Dermis microvascular lymphatic vessel endothelial cell (primary cell): ENCODE measurements around the gene ZFYVE27. TPM values are rescaled to one million over a fixed set of nuclear protein-coding genes. Genes with fewer than 3 reads are reported as not detected.

Experiments
- DNase-seq, 2 donors: peaks; one replicate each; pipeline versions ENCODE4 v3.0.0 to v3.0.0-alpha.2; 2010; ENCODE audit warnings: low read depth in 2 of 2
- total RNA-seq: library from RNA; depleted of rRNA; stranded (reverse); fragments of >200 nt; gene quantifications from 2 replicates; pipeline ENCODE4 v1.2.1, GENCODE V29; 2014

Gene ZFYVE27
- total RNA-seq, 1 donor from 2014 or later = 10.0 TPM

DNA sequence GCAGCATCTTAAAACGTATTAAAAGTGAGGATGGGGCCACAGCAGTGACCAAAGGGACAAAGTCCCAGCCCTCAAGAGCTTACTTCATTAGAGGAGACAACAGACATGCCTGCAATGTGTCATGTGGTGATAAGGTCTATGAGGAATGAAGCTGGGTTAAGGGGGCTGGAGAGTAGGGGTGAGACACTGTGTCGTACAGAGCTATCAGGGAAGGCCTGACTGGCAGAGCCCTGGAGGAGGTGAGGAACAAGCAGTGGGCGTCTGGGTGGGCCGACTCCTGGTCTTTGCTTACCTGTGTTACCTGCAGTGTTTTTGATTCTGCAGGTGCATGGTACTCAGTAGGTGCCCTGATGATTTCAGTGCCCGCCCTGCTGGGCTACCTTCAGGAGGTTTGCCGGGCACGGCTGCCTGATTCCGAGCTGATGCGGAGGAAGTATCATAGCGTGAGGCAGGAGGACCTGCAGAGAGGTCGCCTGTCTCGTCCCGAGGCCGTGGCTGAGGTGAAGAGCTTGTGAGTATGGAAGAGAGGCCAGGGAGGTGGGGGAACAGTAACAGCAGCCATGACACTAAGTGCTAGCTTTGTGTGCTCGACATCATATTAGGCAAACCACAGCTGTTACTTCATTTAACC is 7.6 kb downstream of the ZFYVE27 start:
- DNase-seq = no peak

DNA sequence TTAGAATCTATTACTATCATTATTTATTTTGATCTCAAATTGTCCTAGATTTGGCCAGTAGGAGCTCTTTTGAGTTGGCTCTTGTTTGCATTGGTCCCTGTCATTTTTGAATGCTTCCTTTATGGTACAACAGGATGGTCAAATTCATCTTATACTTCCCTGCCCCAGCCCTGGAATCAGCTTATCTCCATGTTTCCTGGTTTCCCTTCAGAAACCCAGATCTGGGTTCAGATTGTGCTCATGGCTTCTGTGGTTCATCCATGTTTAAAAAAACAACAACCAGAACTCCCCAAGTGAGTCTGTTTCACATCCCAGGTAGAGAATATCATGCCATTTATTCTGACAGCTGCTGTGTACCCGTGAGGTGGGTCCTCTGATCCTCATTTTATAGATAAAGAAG is 10.6 kb downstream of the ZFYVE27 start:
- DNase-seq = no peak

DNA sequence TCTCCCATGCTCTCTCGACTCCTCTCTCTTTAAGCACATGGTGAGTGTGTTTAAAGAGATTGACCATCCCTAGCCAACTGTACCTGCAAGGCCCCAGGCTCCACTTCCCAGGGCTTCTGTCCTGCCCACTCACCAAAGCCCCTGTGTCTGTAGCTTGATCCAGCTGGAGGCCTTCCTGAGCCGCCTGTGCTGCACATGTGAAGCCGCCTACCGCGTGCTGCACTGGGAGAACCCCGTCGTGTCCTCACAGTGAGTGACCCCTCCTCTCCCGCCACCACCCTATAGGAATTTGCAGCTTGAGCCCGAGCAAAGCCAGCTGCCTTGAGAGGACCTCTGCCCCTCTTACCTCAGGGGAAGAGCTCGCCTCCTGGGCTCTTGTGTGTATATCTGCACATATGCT is 11.2 kb downstream of the ZFYVE27 start:
- DNase-seq = no peak

DNA sequence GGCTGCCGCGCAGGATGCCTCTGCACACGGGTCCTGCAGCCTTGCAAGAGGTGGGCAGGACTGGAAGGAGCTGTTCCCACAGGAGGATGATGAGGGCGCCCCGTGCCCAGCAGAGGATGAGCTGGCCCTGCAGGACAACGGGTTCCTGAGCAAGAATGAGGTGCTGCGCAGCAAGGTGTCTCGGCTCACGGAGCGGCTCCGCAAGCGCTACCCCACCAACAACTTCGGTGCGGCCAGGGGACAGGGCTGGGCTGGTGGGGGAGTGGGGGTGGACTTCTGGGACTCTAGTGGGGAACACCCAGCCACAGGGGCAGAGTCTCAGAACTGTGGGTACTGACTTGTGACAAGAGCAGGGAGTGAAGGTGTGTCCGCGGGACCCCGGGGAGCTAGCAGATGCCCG is 16.0 kb downstream of the ZFYVE27 start:
- no peak for DNase-seq

DNA sequence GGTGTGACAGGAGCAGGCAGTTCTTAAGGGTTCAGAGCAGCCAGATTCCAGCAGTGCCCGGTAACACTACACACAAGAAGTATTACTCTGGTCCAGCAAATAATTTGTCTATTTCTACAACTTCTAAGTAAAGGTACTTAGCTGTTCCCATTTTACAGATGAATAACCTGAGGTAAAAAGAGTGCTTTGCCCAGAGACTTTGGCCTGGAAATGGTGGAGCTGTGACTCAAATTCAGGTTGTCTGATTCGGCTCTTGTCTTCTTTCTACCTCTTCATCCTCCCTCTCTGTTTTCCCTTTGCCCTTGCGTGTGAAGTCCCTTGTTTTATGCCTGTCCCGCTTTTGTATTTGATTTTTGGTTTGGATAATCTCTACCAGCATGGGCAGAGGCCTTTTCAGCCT is 17.8 kb downstream of the ZFYVE27 start:
- DNase-seq = no peak

DNA sequence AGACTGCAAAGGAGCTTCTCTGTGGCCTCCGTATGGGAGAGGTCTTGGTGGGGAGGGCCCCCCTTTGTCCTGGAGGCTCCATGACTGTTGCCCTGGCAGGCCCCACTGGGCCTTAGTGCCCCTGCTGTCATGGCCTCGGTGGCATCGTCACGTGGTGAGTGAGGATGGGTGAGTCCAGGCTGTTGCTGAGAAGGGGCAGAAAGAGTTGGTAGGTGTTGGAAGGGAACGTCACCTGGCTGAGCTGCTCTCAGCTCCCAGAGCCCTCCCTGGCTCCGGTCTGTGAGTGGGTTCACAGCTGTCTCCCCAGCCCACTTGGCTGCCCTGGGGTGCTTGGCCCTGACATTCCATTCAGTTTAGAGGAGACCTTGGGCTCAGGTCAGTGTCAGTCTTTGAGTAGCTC is 18.8 kb downstream of the ZFYVE27 start:
- no peak for DNase-seq

DNA sequence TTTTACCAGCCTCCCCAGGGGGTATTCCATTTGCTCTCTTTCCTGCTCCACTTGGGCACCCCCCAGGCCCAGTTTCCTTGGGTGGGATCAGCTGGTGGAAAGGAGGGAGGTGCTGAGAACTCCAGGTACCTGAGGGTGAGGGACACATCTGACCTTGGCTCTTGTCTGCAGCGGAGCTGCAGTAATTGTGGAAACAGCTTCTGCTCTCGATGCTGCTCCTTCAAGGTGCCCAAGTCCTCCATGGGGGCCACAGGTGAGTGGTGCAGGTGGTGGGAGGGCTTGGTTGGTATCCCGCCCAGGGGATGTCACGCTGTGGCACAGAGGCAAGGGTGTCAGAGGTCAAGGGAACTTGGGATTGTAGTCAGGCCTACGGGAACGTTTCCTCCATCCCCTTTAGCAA is 20.5 kb downstream of the ZFYVE27 start:
- no peak for DNase-seq

DNA sequence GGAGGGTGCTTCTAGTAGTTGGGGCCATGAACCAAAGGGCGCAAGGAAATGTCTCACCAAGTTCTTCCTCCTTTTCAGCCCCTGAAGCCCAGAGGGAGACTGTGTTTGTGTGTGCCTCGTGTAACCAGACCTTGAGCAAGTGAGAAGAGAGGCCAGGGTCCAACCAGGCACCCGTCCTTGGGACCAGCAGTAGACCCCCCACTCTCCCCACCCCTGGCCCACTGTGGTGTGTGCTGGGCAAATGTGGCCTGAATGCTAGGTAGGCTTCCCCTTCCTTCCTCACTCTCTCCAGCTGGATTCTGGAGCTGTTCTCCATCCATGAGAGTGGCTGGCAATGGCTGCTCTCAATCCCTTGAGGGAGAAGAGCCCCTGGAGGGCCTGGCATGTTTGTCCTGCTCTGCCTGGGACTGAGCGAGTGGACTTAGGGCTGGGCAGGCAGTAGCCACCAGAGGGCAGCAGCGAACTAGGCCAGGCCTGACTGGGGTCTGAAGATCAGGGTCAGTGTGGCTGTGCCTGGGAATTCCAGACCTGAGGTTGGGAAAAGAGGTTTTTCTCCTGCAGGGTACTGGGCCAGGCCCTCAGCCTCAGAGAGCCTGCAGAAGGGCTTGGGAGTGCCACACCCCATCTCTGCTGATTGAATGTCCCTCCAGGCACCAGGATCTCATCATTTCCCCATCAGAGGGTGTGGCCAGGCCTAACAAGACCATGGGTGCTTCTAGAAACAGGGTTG is 22.4 kb downstream of the ZFYVE27 start:
- DNase-seq = peak; percentile 35 to 77

DNA sequence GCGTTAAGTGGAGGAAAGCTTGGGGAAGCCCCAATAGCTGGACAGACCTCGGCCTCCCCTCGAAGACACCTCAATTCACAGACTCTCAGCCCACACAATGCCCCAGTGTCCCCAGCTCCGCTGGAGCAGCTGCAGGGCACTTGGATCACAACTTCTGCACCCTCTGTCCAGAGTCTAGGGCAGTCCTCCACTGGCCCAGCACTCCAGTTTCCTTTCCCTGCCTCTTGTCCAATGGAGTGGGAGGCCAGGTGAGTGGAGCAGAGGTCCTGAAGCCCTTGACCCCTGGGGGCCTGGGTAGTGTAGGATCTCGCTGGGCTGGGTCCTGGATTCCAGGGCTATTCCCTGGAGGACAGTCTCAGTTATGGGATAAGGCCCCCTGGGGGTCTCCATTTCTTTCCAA is 23.0 kb downstream of the ZFYVE27 start:
- no peak for DNase-seq

DNA sequence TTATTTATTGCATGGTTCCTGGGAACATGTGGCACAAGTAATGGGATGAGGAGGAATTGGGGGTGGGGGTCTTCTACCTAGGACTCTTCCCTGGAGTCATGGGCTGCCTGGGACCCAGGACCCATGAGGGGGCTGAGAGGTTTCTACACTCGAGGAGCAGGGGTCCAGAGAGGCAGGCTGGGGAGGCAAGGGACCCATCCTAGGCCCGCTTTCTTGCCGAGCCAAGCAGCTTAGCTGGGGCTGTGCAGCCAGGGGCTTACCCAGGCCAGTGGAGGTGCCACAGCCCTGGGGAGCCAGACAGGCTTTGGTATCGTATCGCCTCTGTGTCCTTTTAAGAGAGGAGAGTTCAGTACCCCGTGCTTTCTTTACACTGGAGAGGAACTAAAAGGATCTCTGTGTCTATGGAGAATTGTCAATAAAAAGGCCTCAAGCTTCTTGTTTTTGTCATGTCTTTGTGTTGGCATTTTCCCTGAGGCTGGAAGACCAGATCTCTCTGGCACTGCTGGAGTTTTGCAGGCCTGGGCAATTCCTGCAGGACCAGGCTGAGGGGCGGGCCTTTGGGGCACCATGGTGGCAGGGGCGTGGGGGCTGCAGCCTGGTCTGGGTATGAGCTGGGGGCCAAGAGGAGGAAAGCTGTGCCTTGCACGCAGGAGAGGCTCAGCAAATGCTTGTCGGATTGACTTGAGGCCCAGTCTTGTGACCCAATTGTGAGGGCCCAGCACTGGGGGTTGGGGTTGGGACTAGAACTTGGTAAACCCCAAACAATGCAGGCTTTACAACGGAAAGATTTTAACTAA is 23.7 kb downstream of the ZFYVE27 start:
- DNase-seq = no peak

DNA sequence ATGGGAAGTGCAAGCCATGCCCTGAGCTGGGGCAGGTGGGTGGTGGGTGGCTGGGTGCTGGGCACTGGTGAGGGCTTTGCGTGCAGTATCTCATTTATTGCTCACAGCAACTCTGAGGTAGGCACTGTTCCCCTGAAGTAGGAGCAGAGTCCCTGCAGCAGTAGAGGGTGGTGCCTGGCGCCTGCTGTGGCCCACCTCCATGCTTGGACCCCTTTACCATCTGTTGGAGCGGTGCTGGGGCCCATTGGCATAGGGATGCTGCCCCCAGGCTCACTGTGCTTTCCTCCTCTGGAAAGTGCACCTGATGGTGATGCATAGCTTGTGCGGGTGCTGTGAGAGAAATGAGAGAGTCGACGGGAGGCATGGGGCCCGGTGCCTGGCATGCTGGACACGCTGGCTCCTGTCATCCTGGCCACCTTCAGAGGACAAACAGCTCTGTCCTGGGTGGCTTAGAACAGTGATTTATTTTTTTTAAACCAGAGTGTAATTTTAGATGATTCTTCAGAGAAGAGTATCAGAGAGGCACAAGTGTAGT is 24.5 kb downstream of the ZFYVE27 start:
- no peak for DNase-seq

DNA sequence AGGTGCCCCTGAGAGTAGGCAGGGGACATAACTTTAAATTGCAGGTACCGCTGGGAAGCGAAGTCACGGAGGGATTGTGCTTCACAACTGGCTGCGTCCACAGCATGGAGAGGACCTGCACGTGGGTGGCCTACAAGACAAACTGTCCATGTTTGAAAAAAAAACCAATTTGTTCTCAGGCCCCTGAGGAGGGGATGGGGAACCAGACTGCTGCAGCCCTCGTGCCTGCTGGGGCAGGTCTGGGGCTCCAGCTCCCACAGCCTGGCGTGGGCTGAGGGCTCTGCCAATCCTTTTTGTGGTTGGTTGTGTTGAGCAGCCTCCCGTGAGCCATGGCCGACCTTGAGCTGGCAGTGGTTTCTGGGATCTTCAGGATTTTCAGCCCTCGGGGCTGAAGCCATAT is 25.1 kb downstream of the ZFYVE27 start:
- no peak for DNase-seq

DNA sequence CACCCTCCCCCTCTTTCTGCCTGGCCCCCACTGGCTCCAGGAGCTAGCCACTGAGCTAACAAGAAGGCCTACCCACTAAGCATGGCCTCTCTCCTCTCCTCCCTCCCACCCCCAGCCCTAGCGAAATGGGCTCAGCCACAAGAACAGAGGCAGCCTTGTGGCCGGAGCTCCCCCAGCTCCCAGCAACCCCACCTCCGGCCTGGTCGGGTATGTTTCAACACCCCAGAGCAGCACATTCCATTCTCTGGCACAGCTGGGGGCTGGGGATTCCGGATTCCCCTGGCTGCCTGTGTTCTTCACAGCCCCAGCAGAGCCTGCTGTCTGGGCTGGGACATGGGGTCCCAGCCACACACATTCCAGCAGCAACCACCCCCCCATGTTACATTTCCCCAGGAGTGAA is 25.9 kb downstream of the ZFYVE27 start:
- no peak for DNase-seq

DNA sequence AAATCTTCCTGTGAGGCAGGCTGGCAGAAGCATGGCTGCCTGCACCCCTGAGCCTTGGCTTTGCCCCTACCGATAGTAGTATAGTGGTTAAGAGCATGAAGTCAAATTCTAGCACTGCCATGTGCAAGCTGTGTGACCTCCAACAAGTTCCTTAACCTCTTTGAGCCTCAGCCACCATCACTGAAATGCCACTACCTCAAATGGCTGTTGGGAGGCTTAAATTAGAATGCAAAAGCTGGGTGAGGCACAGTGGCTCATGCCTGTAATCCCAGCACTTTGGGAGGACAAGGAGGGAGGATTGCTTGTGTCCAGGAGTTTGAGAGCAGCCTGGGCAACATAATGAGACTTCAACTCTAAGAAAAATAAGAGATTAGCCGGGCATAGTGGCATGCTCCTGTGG is 26.5 kb downstream of the ZFYVE27 start:
- no peak for DNase-seq

DNA sequence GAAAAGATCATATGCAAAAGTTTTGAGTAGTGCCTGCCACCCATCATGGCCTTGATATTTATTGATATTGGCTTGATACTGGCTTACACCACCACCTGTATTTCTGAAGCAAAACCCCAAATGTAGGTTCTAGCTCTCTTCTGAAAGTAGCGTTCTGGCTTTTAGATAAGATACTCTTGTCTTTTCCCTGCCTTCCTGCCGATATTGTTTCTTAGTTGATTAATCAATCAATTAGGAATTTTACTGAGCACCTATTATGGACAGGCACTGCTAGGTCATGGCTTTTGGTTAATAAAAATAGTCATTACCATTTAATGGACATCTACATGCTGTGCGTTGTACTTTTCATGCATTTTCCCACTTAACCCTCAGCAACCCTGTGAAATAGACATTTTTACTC is 27.0 kb downstream of the ZFYVE27 start:
- DNase-seq = no peak

DNA sequence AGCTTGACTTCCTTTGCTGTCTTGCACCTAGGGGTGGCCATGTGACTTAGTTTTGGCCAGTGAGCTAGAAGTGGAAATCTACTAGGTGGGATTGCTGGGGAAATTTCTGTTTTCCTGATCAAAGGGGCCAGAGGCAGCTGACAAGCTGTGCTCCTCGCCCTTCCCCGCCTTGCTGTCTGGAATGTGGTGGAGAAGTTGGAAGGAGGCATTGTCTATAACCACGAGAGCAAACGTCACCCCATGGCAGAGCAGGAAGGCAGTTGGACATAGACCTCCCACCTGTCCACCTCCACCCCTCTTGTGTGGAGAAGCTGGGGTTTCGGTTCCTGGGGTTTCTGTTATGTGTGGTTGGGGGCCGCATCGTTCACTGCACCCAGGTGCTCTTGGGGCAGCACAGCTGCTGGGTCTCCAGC is 27.6 kb downstream of the ZFYVE27 start:
- DNase-seq = no peak

DNA sequence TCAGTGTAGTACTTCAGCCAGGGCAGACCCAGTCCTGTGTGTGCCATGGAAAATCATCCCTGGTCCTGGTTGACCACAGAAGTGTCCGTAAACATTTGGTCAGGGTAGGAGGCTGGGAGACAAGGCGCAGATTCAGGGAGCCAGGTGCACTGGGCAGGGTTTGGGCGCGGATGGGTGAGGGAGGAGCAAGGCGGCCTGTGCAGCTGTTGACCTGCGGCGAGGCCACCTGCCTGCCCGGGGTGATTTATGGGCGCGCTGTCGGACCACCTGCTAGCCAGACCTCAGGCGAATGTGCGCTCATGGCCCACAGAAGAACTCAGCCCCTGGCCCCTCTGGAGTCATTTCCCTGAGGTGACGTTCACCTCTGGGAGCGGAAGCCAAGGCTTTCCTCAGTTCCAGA is 28.3 kb downstream of the ZFYVE27 start:
- no peak for DNase-seq

DNA sequence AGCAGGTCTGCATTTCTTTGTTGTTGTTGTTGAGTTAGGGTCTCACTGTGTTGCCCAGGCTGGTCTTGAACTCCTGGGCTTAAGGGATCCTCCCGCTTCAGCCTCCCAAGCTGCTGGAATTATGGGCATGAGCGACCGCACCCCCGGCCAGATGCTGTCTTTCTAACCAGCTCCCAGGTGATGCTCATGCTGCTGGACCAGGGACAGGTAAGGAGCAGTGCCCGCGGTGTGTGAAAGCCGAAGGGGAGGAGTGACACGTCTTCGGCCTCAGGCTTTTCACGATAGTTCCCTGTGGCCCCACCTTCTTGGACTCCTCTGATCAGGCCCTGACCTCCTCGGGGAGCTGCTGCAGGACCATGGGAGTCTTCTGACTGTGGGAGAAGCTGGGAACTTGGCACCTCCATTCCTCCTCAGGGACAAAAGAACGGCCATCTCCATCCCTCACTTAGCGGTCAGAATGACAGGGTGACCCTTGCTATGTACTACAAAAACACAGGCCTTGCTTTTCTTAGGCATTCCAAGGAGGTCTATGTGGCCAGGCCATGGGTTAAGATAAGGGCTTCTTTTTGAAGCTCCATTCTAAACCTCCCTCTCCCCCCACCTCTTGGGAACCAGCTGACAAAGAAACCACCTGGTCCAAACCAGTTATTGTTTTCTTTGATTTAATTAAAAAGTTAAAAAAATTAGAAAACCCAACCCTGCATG is 29.3 kb downstream of the ZFYVE27 start:
- no peak for DNase-seq

DNA sequence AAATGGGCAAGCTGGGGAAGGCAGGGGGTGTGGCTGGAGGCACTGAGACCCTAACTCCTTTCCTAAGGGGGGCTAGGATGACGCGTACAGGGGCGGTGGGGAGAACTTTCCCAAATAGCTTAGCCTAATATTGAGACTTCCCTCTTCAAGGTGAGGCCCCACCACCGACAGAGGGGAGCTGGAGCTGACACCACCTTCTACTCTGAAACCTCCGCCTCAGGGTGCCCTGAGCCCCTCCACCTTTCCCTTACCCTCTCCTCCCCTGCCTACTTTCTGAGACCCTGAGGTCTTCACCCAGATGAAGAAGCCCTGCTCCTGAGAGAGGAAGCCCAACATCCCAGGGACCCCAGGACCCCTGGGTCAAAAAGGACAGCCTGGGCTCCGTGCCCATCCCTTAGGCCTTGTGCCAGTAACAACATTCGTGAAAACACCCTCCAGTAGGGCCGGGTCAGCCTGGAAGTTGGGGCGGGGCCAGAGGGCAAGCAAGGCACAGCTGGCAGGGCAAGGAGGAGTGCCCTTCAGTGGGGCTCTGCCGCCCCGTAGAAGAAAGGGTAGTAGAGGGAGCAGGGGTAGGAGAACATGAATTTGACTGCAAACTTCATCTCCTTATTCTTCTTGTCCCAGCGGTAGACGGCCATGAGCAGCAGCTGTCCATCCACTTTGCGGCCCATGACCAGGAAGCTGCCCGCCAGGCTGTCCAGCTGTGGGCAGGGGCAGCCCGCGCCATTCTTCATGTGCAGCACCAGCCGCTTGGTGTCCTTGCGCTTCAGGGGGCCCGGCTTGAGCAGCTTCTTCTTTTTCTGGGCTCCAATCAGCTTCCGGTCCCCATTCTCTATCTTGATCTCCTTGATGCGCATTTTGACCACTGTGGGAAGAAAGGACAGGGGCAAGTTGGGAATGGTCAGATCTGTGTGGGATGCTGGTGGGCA is 30.3 kb downstream of the ZFYVE27 start:
- DNase-seq = no peak
